HFF-Myc (cell line): ENCODE data around the gene XRRA1.

Experiments used
- DNase-seq: peaks from one replicate; pipeline ENCODE4 v3.0.0-alpha.2; 2011; ENCODE audit warnings: low read depth; ENCODE audit errors: extremely low read depth
- H3K4me3 ChIP-seq: replicated peaks from 2 replicates; pipeline ENCODE4 v1.5.1; 2011; ENCODE audit warnings: low read depth, mild to moderate bottlenecking, control low read depth, low read length
- CTCF ChIP-seq: IDR thresholded peaks from 2 replicates; pipeline ENCODE4 v1.5.1; 2012; ENCODE audit warnings: mild to moderate bottlenecking, low read depth, low read length, control low read depth; ENCODE audit errors: missing control alignments

XRRA1 gene

GRCh38 chr11:74957937-74958629 lies 9.2 kb upstream of the XRRA1 start:
- DNase-seq = no peak
- H3K4me3 ChIP-seq = no peak overlapping the region
- no peak for TF ChIP-seq CTCF

- TF ChIP-seq CTCF = no peak
- H3K4me3 ChIP-seq = no peak overlapping the region
- no peak for DNase-seq
Observed at GRCh38 chr11:74956397-74957015, 7.6 kb upstream of the XRRA1 start.

- no peak overlapping the region for H3K4me3 ChIP-seq
- TF ChIP-seq CTCF = no peak
- no peak for DNase-seq
Observed at GRCh38 chr11:74954199-74954598, 5.3 kb upstream of the XRRA1 start.

- no peak overlapping the region for H3K4me3 ChIP-seq
- DNase-seq = no peak
- no peak for TF ChIP-seq CTCF
Observed at GRCh38 chr11:74953451-74953850, 4.6 kb upstream of the XRRA1 start.

GRCh38 chr11:74952752-74953151 lies 3.9 kb upstream of the XRRA1 start:
- no peak for DNase-seq
- no peak overlapping the region for H3K4me3 ChIP-seq
- no peak for TF ChIP-seq CTCF

- no peak overlapping the region for H3K4me3 ChIP-seq
- no peak for TF ChIP-seq CTCF
- no peak for DNase-seq
Observed at GRCh38 chr11:74951226-74951625, 2.3 kb upstream of the XRRA1 start.
